Memory B cell (primary cell): ENCODE measurements around the gene NCOA1.
"Not testable (repeated sequence)": the region's sequence is repeated elsewhere in the genome, so short reads cannot be mapped to it uniquely, and the experiment has no call there.

Source experiments
- ATAC-seq: fragments of 150-1000 bp; cut with Tn5 transposase; 2 replicates; pipeline ENCODE4 v1.10.0; 2021; ENCODE audit warnings: low read depth, mild to moderate bottlenecking, moderate library complexity
- DNase-seq, 2 donors: peaks; one replicate each; pipeline ENCODE4 v3.0.0; 2022; ENCODE audit warnings: low spot score in 2 of 2
- H3K27ac Mint-ChIP-seq: one replicate; pipeline ENCODE4 v1.8.0; 2022; ENCODE audit warnings: mild to moderate bottlenecking, moderate library complexity, mixed read lengths
- H3K27me3 Mint-ChIP-seq: one replicate; pipeline ENCODE4 v1.8.0; 2022; ENCODE audit warnings: mixed read lengths
- H3K36me3 Mint-ChIP-seq: one replicate; pipeline ENCODE4 v1.8.0; 2022; ENCODE audit warnings: mild to moderate bottlenecking, mixed read lengths
- H3K4me1 Mint-ChIP-seq: one replicate; pipeline ENCODE4 v1.8.0; 2022; ENCODE audit warnings: mixed read lengths
- H3K4me3 Mint-ChIP-seq: one replicate; pipeline ENCODE4 v1.8.0; 2022; ENCODE audit warnings: mild to moderate bottlenecking, moderate library complexity, mixed read lengths
- H3K9me3 Mint-ChIP-seq: one replicate; pipeline ENCODE4 v1.8.0; 2022; ENCODE audit warnings: mixed read lengths

Gene NCOA1

DNA sequence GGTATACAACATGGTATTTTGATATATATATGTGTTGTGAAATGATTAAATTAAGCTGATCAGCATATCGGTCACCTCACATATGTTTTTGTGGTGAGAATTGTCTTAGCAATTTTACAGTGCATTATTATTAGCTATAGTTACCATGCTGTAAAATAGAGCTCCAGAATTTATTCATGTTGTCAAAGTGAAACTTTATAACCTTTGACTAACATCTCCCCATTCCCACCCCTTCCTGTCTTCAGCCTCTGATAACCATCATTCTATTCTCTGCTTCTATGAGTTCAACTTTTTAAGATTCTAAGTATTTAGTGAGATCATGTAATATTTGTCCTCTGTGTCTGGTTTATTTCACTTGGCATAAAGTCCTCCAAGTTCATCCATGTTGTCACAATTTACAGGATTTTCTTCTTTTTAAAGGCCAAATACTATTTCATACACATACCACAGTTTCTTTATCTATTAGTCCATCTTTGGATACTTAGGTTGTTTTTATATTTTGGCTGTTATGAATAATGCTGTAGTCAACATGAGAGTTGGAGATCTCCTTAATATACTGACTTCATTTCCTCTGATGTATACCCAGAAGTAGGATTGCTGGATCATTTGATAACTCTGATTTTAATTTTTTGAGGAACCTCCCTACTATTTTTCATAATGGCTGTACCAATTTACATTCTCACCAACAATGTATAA is 30.3 kb downstream of the NCOA1 start:
- Mint-ChIP-seq H3K9me3 (peaks cover 2% of the 10 kb centered on the region), H3K27me3 (no peaks in the 10 kb centered on the region), H3K4me3 (no peak overlapping the region), H3K36me3 (peaks cover 4% of the 10 kb centered on the region), H3K4me1 (peaks cover 32% of the 10 kb centered on the region), H3K27ac (peak overlapping the region; percentile 0)
- no peak for ATAC-seq
- DNase-seq: no peak

DNA sequence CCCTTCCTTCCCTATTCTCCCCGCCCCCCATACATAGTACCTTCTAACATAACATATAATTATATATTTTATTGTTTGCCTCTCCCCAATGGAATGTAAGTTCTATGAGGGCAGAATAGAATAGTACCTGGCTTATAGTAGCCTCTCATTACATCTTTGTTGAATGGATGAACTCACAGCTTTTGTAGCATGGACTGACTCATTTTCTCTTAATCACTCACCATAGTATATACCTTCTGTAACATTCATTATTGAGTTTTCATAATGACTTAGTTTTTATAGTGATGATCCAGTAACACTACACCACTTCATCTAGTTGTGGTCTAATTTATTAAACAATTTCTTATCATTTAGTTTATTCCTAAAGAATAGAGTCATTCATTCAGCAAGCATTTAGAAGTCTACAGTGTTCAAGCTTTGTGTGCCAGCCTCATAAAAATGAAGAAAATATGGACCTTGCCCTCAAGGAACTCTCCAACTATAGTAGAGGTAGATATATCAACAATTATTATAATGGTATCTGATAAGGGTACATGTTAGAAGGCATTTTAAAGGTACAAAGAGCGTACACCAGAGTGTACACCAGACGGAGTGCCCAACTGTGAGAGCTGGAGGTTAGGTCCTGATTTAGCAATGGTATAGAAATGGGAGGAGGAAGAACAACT is 31.1 kb downstream of the NCOA1 start:
- Mint-ChIP-seq H3K36me3 (peaks cover 4% of the 10 kb centered on the region), H3K4me3 (no peak overlapping the region), H3K27ac (no peak overlapping the region), H3K4me1 (peaks cover 33% of the 10 kb centered on the region), H3K27me3 (no peaks in the 10 kb centered on the region), H3K9me3 (peaks cover 2% of the 10 kb centered on the region)
- ATAC-seq (no peak), DNase-seq (no peak)

DNA sequence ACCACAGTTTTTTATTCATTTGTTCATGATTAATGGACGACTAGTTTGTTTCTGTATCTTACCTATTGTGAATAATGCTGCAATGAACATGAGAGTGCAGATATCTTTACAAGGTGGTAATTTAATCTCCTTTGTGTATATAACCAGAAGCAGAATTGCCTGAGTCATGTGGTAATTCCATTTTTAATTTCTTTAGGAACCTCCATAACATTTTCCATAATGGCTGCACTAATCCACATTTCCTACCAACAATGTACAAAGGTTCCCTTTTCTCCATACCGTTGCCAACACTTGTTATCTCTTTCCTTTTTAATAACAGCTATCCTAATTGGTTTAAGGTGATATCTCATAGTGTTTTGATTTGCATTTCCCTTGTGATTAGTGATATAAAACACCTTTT is 36.5 kb downstream of the NCOA1 start:
- H3K36me3 Mint-ChIP-seq: peaks cover 17% of the 10 kb centered on the region
- ATAC-seq: no peak
- no peak overlapping the region for H3K4me3 Mint-ChIP-seq

DNA sequence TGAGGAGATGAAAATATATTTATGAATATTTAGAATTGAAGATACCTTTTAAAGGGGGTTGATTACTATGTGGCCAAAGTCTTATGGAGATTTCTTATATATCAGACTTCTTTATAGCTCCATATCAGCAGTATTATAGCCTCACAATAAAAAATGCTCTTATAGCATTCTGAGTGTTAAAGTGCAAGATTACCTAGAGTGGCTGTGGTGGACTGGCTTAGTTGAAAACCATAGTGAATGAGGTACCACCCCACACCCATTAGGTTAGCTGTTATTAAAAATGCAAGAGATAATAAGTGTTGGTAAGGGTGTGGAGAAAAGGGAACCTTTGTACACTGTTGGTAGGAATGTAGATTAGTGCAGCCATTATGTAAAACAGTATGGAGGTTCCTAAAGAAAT is 39.7 kb downstream of the NCOA1 start:
- Mint-ChIP-seq H3K4me1 (peaks cover 20% of the 10 kb centered on the region), H3K36me3 (peaks cover 26% of the 10 kb centered on the region), H3K4me3 (no peak overlapping the region), H3K27me3 (no peaks in the 10 kb centered on the region), H3K9me3 (peaks cover 6% of the 10 kb centered on the region), H3K27ac (no peak overlapping the region)
- no peak for ATAC-seq
- no peak for DNase-seq

More for the DNA sequence above, 36.5 kb downstream of the NCOA1 start:
- Mint-ChIP-seq H3K4me1 (peaks cover 22% of the 10 kb centered on the region), H3K9me3 (no peaks in the 10 kb centered on the region), H3K27me3 (no peaks in the 10 kb centered on the region), H3K27ac (no peak overlapping the region)
- no peak for DNase-seq

DNA sequence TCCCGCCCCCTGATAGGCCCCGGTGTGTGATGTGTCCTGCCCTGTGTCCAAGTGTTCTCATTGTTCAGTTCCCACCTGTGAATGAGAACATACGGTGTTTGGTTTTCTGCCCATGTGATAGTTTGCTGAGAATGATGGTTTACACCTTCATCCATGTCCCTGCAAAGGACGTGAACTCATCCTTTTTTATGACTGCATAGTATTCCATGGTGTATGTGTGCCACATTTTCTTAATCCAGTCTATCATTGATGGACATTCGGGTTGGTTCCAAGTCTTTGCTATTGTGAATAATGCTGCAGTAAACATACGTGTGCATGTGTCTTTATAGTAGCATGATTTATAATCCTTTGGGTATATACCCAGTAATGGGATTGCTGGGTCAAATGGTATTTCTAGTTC is 40.6 kb downstream of the NCOA1 start:
- Mint-ChIP-seq H3K9me3 (peaks cover 10% of the 10 kb centered on the region), H3K36me3 (peaks cover 30% of the 10 kb centered on the region)
- not testable (repeated sequence) for H3K27ac Mint-ChIP-seq

DNA sequence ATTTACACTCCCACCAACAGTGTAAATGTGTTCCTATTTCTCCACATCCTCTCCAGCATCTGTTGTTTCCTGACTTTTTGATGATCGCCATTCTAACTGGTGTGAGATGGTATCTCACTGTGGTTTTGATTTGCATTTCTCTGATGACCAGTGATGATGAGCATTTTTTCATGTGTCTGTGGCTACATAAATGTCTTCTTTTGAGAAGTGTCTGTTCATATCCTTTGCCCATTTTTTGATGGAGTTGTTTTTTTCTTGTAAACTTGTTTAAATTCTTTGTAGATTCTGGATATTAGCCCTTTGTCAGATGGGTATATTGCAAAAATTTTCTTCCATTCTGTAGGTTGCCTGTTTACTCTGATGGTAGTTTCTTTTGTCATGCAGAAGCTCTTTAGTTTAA is 41.0 kb downstream of the NCOA1 start:
- peaks cover 32% of the 10 kb centered on the region for H3K36me3 Mint-ChIP-seq
- peaks cover 20% of the 10 kb centered on the region for H3K4me1 Mint-ChIP-seq
- not testable (repeated sequence) for ATAC-seq, H3K27me3 Mint-ChIP-seq, H3K27ac Mint-ChIP-seq, DNase-seq, H3K4me3 Mint-ChIP-seq
- peaks cover 10% of the 10 kb centered on the region for H3K9me3 Mint-ChIP-seq

More for the DNA sequence above, 40.6 kb downstream of the NCOA1 start:
- not testable (repeated sequence) for ATAC-seq, H3K27me3 Mint-ChIP-seq, DNase-seq, H3K4me3 Mint-ChIP-seq
- H3K4me1 Mint-ChIP-seq: peaks cover 19% of the 10 kb centered on the region

DNA sequence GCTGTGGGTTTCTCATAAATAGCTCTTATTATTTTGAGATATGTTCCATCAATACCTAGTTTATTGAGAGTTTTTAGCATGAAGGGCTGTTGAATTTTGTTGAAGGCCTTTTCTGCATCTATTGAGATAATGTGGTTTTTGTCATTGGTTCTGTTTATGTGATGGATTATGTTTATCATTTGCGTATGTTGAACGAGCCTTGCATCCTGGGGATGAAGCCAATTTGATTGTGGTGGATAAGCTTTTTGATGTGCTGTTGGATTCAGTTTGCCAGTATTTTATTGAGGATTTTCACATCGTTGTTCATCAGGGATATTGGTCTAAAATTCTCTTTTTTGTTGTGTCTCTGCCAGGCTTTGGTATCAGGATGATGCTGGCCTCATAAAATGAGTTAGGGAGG is 42.5 kb downstream of the NCOA1 start:
- H3K27me3 Mint-ChIP-seq, DNase-seq, ATAC-seq, H3K27ac Mint-ChIP-seq, H3K4me3 Mint-ChIP-seq: not testable (repeated sequence)
- H3K4me1 Mint-ChIP-seq: peaks cover 19% of the 10 kb centered on the region
- peaks cover 30% of the 10 kb centered on the region for H3K36me3 Mint-ChIP-seq
- H3K9me3 Mint-ChIP-seq: peaks cover 13% of the 10 kb centered on the region

DNA sequence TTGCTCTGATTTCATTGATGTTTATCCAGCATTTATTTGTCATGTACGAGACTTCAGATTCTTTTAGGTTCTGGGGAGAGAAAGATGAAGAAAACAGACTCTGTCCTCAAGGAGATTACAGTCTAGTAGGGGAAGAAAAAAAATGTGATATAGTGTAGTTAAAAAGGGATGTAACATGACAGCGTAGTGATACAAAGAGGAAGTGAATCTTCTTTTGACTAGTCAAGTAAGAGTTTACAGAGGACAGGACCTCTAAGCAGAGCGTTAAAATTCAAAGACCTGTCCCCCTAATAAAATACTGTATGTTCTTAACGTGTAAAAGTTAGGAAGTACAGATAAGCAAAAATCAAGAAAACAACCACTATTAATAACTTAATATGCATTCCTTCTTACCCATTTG is 47.7 kb downstream of the NCOA1 start:
- H3K27ac Mint-ChIP-seq: no peak overlapping the region
- H3K9me3 Mint-ChIP-seq: peaks cover 23% of the 10 kb centered on the region
- peak in 1 of 2 donors; percentile 9 for DNase-seq
- no peak overlapping the region for H3K4me3 Mint-ChIP-seq
- peaks cover 38% of the 10 kb centered on the region for H3K4me1 Mint-ChIP-seq
- peak; percentile 99 for ATAC-seq
- H3K36me3 Mint-ChIP-seq: peaks cover 34% of the 10 kb centered on the region
- no peaks in the 10 kb centered on the region for H3K27me3 Mint-ChIP-seq

DNA sequence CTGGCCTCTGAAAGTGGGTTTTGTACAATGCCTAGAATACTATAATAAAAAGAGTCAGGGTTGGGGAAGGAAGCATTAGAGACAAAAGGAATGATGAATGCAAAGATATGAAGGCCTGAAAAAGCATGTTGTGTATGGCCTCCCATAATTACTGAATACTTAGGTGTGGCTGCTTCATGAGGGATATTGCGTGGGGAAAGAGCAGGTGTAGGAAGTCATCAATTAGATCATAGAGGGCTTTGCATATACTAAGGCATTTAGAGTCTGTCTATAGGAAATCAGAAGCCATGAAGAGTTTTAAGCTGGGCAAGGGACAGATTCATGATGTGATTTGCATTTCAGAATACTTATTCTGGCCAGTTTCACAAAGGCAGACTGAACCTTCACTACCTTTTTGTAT is 48.2 kb downstream of the NCOA1 start:
- H3K27me3 Mint-ChIP-seq: no peaks in the 10 kb centered on the region
- H3K9me3 Mint-ChIP-seq: peaks cover 27% of the 10 kb centered on the region
- DNase-seq: no peak
- H3K4me1 Mint-ChIP-seq: peaks cover 43% of the 10 kb centered on the region
- no peak overlapping the region for H3K4me3 Mint-ChIP-seq
- peaks cover 39% of the 10 kb centered on the region for H3K36me3 Mint-ChIP-seq
- H3K27ac Mint-ChIP-seq: no peak overlapping the region
- peak; percentile 22 for ATAC-seq

DNA sequence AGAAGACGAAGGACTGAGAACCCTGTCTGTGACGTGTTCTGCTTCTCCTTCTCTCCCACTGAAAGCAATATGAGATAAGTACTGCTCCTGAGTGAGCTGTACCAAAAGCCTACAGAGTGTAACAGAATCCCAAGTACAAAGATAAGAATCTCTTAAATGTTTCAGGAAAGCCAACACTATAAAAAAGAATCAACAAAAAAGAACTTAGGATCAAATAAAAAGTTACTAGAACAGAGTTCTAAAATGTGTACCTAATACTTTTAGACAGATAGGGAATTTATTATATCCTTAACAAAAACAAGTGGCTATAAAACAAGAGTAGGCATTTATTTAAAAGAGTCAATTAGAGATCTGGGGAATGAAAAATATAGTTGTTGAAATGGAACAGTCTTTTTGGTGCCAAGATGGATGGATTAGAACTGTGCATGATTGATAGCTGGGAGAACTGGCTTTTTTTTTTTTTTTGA is 49.0 kb downstream of the NCOA1 start:
- DNase-seq (no peak), ATAC-seq (no peak)
- H3K9me3 Mint-ChIP-seq: peaks cover 25% of the 10 kb centered on the region
- H3K36me3 Mint-ChIP-seq: peaks cover 36% of the 10 kb centered on the region
- H3K4me3 Mint-ChIP-seq: no peak overlapping the region
- no peaks in the 10 kb centered on the region for H3K27me3 Mint-ChIP-seq
- H3K27ac Mint-ChIP-seq: no peak overlapping the region
- peaks cover 43% of the 10 kb centered on the region for H3K4me1 Mint-ChIP-seq

DNA sequence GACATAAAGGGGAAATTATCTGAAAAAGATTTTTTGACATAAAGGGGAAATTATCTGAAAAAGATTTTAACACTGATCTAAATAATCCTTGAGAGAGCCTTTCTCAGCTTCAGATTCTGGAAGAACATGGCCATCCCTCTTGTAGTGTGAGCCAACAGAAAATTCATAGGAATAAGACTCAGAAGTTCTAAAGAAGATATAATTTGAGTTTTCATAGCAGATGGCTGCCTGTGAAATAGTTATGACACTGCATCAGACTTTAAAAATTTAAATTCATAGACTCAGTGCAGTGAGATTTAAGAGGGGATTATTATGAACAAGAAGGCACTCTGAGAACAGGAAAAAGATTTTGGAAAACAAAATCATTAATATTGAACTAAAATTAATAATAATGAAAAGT is 50.6 kb downstream of the NCOA1 start:
- DNase-seq: no peak
- Mint-ChIP-seq H3K4me1 (peaks cover 40% of the 10 kb centered on the region), H3K9me3 (peaks cover 17% of the 10 kb centered on the region), H3K36me3 (peaks cover 30% of the 10 kb centered on the region), H3K27ac (no peak overlapping the region), H3K4me3 (no peak overlapping the region), H3K27me3 (no peaks in the 10 kb centered on the region)
- no peak for ATAC-seq

DNA sequence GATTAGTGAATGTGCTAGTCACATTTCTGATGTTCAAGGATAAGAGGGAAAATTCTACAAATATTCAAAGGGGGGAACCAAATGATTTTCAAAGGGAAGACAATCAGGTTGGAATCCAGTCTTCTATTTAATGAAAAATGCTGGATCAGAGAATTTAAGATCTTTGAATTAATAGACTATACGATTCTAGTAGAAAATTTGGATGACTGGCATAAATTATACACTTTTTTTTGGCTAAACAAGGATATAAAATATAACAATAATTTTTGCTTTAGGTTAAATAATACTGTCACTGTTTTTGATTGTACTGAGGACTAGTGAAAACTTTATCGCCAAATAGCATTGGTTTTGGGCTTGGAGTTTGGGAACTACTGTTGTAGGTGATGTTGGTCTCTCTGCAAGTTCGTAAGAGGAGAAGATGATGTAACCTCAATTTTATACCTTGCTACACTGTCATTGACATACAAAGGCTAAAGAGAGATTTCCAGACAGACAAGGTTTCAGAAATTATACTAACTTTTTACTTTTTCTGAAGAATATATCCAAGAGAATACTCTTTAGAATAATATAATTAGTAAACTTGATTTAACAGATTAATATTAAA is 51.3 kb downstream of the NCOA1 start:
- no peak overlapping the region for H3K27ac Mint-ChIP-seq
- peaks cover 28% of the 10 kb centered on the region for H3K36me3 Mint-ChIP-seq
- H3K27me3 Mint-ChIP-seq: no peaks in the 10 kb centered on the region
- H3K4me3 Mint-ChIP-seq: no peak overlapping the region
- ATAC-seq (no peak), DNase-seq (no peak)
- H3K9me3 Mint-ChIP-seq: peaks cover 16% of the 10 kb centered on the region
- H3K4me1 Mint-ChIP-seq: peaks cover 34% of the 10 kb centered on the region

DNA sequence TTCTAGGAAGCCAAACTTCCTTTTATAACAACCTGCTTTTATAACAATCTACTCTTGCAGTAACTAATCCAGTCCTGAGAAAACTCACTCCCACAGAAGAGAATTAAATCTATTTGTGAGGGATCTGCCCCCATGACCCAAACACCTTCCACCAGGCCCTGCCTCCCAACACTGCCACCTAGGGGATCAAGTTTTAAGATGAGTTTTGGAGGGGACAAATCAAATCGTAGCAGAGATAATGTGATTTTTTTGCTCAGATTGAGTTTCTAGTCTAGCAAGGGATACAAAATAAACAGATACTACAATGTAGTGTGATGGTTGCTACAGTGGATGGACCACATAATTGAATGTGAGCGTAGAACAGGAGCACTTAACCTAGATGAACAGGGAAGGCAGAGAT is 52.2 kb downstream of the NCOA1 start:
- DNase-seq (no peak), ATAC-seq (no peak)
- peaks cover 17% of the 10 kb centered on the region for H3K9me3 Mint-ChIP-seq
- peaks cover 35% of the 10 kb centered on the region for H3K4me1 Mint-ChIP-seq
- no peak overlapping the region for H3K27ac Mint-ChIP-seq
- H3K4me3 Mint-ChIP-seq: no peak overlapping the region
- no peaks in the 10 kb centered on the region for H3K27me3 Mint-ChIP-seq
- H3K36me3 Mint-ChIP-seq: peaks cover 33% of the 10 kb centered on the region

DNA sequence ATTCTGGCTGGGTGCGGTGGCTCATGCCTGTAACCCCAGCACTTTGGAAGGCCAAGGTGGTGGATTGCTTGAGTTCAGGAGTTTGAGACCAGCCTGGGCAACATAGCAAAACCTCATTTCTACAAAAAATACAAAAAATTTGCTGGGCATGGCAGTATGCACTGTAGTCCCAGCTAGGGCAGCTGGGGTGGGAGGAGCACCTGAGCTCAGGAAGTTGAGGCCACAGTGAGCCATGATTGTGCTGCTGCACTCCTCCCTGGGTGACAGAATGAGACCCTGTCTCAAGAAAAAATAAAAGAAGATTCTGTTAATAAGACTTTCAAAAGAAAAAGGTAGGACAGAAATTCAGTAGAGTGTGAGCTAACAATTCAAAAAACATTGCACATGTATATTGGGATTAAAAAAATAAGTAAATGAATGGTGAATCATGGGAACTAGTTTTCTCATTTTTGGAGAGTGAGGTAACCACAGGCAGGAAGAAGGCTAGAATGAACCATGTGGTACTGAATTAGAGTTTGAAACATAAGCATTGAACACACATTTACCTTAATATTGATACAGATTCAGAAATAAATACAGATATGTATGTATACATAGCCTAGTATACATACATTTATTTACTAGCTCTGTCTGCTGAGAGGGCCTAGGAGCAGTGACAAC is 53.5 kb downstream of the NCOA1 start:
- no peak for ATAC-seq
- Mint-ChIP-seq H3K4me1 (peaks cover 24% of the 10 kb centered on the region), H3K36me3 (peaks cover 33% of the 10 kb centered on the region), H3K4me3 (no peak overlapping the region), H3K27me3 (no peaks in the 10 kb centered on the region), H3K9me3 (peaks cover 15% of the 10 kb centered on the region), H3K27ac (no peak overlapping the region)
- no peak for DNase-seq
